HG02840 (cell line): ENCODE measurements around the gene DCUN1D3.

ENCODE experiments used
- ATAC-seq: cut with Tn5 transposase; IDR thresholded peaks from one replicate; pipeline ENCODE4 v1.9.1; 2021; ENCODE audit warnings: mild to moderate bottlenecking, moderate library complexity, moderate number of reproducible peaks; ENCODE audit not compliant: unreplicated experiment, low FRiP score

DCUN1D3 gene

DNA sequence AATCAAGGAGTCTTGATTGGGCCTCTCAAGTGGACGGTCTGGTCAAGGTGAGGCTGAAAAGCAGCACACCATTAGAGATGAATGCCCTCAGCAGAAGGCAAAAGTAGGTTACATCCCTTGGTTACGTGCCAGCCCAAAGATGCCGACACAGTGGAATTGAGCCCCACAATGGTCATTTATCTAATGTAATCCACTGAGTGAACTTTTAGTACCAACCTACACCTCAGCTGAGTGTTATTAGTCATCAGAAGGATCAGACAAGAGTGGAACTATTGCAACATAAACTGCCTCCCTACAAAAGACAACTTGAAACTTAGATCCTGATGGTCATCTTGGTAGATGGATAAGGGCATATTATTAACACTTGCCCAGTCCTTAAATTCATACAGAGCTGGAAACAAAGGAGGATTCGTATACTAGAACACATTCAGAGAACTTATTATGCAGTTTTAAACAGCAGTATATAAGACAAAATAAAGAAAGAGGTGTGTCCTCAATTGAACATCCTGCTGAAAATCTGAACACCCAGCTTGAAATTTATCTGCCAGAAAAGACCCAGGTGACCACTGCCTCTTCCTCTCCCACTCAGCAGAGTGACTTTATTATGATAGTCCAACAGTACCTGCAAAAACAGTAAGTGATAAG is 2.8 kb downstream of the DCUN1D3 start:
- ATAC-seq, result no peak

DNA sequence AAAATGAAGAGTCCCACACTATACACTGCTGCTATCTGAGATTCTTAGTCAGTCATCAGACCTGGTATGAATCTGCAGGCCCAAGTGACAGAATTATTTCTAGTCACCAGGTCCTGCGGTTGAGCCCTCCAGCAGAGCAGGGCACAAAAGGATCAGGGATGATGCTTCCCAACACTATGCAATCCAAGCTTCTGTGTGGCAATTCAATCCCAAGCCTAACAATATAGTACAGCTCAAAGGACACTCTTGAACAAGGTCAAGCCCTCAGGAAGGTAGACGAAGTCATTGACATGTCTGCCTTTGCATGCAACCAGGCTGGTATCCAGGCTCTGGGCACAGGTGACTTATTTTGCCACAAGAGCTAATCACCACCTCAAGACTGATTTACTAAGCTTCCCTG is 5.8 kb downstream of the DCUN1D3 start:
- ATAC-seq, result no peak

DNA sequence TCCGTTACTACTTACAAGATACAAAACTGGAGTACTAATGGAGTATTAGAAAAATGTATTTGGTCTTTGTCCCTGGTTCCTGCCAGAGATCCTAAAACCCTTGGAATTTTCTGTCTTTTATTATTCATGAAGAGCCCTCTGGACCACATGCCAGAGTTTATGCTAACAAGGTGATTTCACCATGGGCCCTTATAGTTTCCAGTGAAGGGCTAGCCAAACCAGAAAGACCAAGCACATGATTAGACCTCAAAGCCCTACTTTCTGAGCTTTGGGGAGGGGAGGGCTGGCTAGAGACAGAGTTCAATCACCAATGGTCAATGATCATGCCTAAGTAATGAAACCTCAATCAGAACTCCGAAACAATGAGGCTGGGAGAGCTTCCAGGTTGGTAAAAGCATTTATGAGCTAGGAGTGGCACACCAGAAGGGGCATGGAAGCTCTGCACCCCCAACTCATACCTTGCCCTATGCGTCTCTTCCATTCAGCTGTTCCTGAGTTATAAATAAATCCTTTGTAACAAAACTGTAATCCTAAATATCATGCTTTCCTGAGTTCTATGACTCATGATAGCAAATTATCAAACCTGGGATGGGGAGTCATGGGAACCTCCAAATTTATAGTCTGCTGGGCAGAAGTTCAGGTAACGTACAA is 10.4 kb downstream of the DCUN1D3 start:
- no peak for ATAC-seq

DNA sequence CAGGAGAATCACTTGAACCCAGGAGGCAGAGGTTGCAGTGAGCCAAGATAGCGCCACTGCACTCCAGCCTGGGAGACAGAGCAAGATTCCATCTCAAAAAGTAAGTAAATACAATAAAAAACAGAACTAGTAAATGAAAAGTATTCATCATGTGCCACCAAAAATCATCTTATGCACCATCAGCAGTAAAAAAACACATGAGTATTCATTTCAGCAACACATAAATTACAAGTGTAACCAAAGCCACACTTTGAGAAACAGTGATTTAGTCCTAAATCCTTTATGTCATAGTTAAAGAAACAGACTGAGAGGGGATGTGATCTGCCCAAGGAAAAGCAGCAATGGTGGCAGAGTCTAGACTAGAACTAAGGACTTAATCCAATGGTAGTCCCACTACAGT is 13.0 kb downstream of the DCUN1D3 start:
- no peak for ATAC-seq

DNA sequence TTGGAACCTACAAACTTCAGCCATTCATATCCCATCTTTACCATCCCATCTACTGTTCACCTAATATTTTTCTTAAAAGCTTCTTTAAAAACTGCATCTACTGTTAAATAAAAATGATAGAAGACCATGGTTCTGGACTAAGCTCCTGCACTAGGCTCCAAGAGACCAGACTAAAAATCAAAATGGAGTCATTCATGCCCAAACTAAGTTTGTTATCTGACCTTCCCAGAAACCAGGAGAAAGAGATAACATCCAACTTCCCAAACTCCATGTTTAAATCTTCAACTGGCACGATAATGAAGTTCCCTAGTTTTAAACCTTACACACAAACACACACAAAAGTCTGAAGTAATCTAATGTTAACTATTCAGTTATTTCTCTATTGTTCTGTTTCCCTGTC is 13.8 kb downstream of the DCUN1D3 start:
- no peak for ATAC-seq

DNA sequence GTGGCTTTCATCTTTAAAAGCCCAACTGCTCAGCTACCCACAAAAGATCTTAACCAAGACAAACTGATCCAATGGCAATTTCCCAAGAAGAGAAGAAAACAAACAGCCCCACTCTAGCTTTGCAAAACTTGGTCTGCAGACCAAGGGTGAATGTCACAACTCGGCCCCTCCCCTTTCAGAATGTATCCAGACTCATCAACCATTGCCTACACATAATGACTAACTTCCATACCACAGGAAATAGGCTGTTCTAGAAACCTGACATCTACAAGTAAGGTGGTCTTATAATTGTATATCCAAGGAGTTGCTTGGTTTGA is 16.0 kb downstream of the DCUN1D3 start:
- no peak for ATAC-seq

DNA sequence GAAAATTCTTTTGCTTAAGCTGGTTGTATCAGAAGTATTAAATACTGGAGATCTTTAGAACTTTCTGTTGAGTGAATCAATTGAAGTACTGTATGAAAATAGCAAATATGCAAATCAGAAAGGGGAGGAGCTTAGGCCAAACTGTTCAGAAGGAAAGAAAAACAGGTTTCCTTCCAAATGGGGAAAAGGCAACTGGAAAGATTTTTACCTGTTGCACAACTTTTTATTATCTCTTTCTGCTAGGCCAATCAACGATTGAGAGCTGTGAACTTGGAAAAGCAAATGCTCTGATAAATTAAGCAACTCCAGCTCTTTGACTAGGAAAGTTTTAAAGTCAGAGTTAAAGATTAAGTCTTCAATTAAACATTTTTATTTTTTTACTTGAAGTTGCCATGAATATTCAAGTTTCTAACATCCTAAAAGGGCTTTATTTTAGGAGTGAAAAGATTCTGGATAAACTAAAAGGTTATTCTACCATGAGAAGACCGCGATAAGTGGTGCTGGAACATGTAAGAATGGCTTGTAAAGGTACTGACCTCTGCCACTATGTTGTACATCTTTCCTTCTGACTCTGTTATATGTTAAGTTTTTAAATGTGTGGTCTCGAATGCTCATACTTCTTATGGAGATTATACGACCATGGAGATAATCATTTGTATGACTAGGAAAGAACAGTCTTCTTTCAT is 16.5 kb downstream of the DCUN1D3 start:
- no peak for ATAC-seq

DNA sequence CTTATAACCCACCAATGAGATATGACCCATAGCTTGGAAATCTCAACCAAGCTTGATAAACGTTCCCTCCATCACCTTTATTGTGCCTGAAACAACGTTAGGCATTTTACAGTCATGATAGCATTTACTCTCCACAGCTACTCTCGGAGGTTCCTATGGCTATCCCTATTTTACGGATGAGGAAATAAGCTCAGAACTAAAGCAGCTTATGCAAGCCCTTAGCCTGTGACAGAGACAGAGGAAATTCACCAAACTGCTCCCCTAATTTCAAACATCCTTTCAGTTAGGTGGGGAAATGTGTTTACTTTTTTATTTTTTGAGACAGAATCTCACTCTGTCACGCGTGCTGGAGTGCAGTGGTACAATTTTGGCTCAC is 18.7 kb downstream of the DCUN1D3 start:
- ATAC-seq, result no peak

DNA sequence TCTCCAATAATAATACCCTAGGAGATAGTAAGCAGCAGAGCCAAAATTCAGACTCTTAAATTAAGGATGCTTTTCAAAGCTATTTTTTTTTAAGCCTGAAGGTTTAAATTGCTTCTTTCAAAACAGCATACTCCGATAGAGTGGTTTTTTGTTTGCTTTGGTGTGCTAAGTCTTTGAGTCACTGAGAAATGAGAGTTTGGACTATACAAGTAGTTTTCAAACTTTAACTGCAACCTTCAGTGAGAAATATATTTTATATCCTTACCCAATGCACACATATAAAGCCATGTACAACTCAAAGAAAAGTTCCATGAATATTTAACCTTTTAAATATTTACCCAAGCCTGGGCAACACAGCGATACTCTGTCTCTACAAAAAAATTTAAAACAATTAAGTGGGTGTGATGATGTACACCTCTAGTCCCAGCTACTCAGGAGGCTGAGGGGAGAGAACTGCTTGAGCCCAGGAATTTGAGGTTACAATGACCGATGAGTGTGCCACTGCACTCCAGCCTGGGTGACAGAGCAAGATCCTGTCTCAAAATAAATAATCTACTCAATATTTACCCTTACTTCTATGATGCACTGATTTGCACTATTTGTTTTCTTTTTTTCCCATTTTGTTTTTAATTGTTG is 19.2 kb downstream of the DCUN1D3 start:
- ATAC-seq, result no peak

DNA sequence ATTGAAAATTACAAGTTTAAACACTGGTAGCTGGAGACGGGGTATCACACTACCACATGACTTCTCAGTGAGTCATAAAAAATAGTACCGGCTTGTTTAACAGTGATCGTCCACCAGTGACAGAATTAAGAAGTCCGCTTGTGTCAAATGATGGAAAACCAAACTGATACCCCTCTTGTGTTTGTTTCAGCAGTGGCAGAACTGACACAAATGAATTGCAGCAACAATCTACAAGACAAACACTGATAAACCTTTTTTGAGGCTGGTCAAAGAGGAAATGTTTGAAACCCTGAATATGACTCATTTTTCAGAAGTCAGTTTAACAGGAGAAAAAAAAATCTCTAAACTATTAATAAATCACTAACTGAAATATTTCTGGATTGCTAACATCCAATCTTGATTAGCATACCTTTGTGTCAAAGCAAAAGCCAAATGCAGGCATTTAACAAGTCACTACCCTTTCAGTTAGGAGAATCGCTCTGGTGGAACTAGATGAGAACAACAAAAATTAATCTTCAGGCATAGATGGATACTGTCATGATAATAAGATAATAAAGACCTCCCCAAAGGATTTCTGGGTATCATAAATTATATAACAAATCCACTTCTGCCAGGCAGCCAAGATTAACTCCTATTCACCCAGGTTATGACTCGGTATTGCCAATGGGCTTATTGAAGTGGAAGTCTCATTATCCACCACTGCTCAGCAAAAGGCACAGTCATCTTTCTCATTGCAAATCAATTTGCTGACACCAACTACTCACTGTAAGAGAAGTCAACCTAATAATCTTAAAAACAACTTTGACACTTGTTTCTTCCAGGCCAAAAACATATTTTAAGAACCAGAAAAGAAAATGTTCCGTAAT is 20.8 kb downstream of the DCUN1D3 start:
- ATAC-seq, result no peak

DNA sequence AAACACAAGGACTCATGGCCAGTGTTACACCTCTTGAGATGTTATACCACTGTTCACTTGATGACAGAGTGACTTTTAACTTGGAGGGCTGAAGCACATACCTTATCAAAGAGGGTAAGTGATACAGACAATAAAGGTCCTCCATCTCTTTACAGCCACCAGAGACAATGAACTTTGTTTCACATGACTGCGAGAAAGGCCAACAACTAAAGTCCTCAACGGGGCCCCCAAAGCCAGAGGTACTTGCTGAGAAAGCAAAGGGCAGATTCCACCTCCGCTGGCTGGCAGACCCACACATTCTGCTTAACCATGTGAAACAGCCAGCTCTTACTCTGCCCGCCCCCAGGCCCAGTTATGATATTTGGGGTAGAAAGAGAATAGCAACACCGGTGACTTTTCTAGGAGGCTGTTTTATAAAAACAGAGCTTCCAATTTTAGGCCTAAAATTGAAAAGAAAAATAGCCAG is 21.4 kb downstream of the DCUN1D3 start:
- no peak for ATAC-seq

DNA sequence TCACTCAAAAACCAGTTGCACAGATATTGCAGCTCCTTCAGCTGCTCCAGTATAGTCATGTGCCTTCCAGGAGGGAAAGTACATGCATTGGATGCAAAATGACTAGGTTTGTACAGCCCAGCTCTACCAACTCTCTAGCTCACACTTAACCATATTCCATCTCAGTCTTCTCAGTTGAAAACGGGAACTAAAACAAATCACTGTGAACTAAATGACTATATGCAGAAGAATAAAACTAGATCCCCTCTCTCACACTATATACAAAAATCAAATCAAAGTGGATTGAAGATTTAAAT is 24.9 kb downstream of the DCUN1D3 start:
- no peak for ATAC-seq

DNA sequence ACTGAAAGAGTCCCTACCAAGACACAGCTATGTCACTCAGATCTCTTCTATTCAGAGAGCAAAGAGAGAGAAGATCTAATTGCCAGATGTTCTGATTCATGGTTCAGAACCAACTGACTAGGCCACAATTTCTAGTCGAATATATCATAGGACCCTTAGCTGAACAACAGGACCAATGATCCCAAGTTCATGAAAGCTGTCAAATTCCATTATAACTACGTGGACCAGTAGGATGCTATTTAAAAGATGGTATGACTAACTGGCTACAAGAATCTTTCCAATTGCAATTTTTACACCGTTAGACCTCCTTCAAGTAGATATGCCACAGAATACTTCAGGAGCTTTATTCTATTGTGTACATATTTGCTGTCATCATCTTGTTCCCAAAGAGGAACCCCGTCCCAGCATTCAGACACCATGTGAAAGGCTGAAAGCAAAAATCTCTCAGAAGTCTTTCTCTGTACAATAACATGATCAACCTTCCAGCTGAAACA is 26.0 kb downstream of the DCUN1D3 start:
- ATAC-seq, result peak; percentile 6

DNA sequence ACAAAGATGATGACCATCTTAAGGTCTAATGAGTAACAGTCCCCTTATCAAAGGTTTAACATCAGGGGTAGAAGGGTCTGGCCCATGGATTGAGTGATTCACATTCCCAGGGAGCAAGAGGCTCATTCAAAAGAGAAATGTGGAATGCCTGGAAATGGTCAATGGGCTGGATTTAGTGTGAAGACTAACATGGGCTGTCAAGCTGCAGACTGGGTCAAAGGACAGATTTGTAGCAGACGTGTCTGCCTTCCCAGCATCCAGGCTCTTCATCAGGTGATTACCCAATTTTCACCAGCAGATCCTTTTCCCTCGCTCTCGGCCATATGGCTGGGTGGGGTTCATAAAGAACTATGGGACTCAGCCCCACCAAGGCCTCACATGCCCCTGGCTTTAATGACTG is 26.8 kb downstream of the DCUN1D3 start:
- ATAC-seq, result no peak

DNA sequence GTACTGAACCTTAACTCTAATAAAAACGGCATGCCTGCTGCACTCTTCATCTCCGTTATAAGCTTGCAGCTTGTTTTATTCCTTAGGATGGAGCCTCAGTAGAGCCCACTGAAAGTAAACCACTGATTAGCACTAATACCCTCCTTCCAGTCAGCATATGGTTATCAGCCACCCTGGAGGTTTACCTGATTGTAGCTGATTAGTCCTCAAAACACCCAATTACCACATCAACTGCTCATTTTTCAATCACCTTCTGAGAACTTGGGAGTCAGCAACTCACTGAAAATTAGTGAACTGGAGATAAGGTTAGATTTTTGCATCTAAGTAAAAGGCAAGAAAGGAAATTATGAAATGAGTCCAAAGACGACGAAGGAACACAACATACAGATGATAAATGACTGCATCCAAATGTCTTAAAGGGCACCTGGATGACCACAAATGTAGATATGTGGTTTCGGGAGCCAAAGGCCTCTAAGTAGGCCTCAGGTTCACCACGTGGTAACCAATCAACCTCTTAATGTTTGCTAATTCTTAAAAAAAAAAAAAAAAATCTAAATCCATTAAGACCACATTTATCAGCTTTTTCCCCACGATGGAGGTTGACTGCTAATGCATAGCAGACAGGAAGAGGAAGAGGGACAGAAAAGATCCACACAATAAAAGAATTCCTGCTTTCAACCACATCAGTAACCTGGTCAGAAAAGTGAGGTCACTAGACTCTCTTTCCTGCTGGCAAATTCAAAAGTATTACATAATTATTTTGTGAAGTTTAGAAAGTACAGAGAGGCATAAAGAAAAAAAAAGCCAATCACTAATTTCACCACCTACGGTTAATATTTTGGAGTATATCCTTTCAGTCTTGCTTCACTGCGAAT is 28.0 kb downstream of the DCUN1D3 start:
- no peak for ATAC-seq

DNA sequence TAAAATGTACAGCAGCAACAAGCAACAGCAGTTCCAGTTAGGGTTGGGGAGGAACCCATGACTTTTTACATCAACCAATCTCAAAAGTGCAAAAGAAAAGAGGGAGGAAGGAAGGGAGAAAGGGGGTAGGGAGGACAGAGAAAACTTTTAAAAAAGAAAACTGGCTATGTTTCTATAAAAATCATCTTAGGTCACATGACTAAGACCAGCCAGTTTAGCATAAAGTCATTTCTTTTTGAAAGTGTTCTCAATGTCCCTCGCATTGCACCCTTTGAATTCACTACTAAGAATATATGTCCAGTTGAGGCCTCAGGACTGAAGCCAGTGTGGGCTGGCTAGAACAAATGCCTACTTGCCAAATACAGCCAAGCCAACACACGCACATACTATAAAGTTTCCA is 28.9 kb downstream of the DCUN1D3 start:
- ATAC-seq, result no peak

DNA sequence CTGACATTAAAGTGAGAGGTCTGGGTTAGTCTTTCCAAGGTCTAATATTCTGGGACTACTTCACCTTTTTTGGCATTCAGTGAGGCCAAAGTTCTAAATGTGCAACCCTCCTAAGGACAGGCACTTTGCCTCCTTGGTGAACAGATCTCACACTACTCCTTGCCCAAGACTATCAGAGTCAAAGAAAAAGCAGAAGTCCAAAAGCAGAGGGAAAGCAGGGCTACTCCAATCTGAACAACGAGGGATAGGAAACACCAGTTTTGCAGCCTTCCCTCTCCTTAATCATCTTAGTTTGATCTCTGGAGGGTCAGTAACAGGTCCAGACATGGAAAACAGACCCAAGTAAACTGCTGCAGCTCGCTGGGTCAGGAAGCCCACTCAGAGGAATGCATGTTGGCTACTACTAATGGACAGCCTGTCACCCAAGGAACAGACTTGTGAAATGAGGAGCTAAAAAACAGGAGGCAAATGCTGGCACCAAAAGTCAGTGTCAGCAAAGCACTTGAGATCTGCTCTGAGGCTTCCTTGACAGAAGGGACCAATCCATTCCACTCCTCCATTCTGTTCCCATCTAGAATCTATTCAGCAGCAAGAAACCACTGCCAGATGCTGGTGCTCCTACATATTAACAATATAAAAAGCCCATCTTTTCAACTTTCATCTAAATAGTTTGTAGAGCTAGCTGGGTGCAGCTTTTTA is 29.9 kb downstream of the DCUN1D3 start:
- ATAC-seq, result no peak

DNA sequence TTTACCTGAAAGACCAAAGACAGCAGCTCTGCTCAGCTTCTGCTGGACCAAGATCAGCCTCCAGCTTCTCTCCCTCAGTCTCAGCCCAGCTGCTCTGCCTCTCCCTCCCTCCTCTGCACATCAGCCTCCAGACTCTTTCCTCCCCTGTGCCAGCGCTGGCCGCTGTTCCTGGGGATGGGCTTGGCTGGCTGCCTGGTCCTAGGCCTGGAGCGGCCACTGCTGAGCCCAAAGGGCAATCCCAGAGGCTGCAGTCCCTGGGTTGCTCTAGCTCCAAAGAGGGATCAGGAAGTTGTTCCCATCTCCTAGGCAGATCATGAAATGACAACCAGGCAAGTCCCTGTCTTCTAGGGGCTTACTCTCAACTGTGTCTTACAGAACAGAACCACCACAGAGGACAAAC is 31.3 kb downstream of the DCUN1D3 start:
- no peak for ATAC-seq

DNA sequence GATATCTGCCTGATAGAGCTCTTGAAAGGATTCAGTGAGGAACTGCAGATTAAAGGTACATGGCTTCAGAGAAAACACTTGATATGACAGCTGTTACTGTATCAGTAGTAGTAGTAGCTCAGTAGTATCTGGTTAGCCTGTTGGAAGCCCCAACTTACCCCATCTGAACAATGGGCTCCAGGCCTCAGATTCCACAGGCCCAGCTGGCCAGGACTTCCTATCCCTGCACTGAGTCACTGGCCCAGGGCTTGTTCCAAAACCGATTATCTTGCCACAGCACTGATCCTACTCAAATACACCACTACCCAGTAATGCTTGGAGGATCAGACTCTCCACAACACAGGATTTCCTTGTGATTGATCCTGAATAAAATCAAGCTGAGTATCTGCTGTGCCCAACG is 32.6 kb downstream of the DCUN1D3 start:
- ATAC-seq, result no peak
